Measurements from ENCODE around the gene P4HTM.

Gene P4HTM

GRCh38 chr3:49009396-49009795, 19.4 kb downstream of the P4HTM start:
- DNase-seq = no peak

- DNase-seq = no peak
Observed at GRCh38 chr3:49012441-49013017, 22.5 kb downstream of the P4HTM start.

- no peak for DNase-seq
Observed at GRCh38 chr3:49013113-49013737, 23.2 kb downstream of the P4HTM start.

- DNase-seq = peak; percentile 72
Observed at GRCh38 chr3:49013738-49014660, 24.0 kb downstream of the P4HTM start.

- no peak for DNase-seq
Observed at GRCh38 chr3:49015072-49015471, 25.0 kb downstream of the P4HTM start.

GRCh38 chr3:49015765-49016164, 25.7 kb downstream of the P4HTM start:
- no peak for DNase-seq

- no peak for DNase-seq
Observed at GRCh38 chr3:49016414-49017228, 26.6 kb downstream of the P4HTM start.

GRCh38 chr3:49017229-49017970, 27.4 kb downstream of the P4HTM start:
- no peak for DNase-seq

- peak; percentile 70 for DNase-seq
Observed at GRCh38 chr3:49017971-49018706, 28.1 kb downstream of the P4HTM start, which contains the start of gene DALRD3. Gene DALRD3 (minus strand): TSS chr3:49018580. CDS start chr3:49018564, 16 bp downstream.

- DNase-seq = no peak
Observed at GRCh38 chr3:49018707-49019006, 28.6 kb downstream of the P4HTM start.

- DNase-seq = no peak
Observed at GRCh38 chr3:49019941-49020329, 29.9 kb downstream of the P4HTM start.

- DNase-seq = peak; percentile 49
Observed at GRCh38 chr3:49020330-49021212, 30.5 kb downstream of the P4HTM start.

- DNase-seq = peak; percentile 99
Observed at GRCh38 chr3:49021213-49021812, 31.3 kb downstream of the P4HTM start.

GRCh38 chr3:49021813-49022687, 32.0 kb downstream of the P4HTM start, which contains the start of gene NDUFAF3:
Gene NDUFAF3 (plus strand): TSS chr3:49022121. CDS start chr3:49022145, 24 bp downstream.
- DNase-seq = peak; percentile 95

GRCh38 chr3:49022688-49023171, 32.7 kb downstream of the P4HTM start:
- no peak for DNase-seq

- no peak for DNase-seq
Observed at GRCh38 chr3:49023775-49024174, 33.7 kb downstream of the P4HTM start.

- DNase-seq = no peak
Observed at GRCh38 chr3:49024449-49024848, 34.4 kb downstream of the P4HTM start.

- DNase-seq = no peak
Observed at GRCh38 chr3:49025005-49025792, 35.2 kb downstream of the P4HTM start.
